ENCODE data around the gene SMIM32. TPM values are rescaled to one million over a fixed set of nuclear protein-coding genes. Genes with fewer than 3 reads are reported as not detected.

SMIM32 gene
- total and polyA plus RNA-seq, 2 donors (not counting 1 experiment from before 2014, with no cell fraction given) = not detected

- Histone ChIP-seq H3K4me3 (replicated peaks in 1 of 4; ENCODE audit: control extremely low read depth in 1 of 4, insufficient read depth in 1 of 4, low read depth in 3 of 4, low read length in 4 of 4) (no peak overlapping the region), H3K36me3 (ENCODE audit: control insufficient read depth, insufficient read depth, low read length) (no peaks in the 10 kb centered on the region), H3K27me3 (ENCODE audit: control insufficient read depth, insufficient read depth, low read length) (no peaks in the 10 kb centered on the region), H3K9me3 (ENCODE audit: control insufficient read depth, insufficient read depth, low read depth, low read length) (no peaks in the 10 kb centered on the region), H2AFZ (ENCODE audit: low read length) (no peak overlapping the region), H3K9ac (ENCODE audit: insufficient read depth, low read length) (no peak overlapping the region), H3K4me2 (ENCODE audit: extremely low read depth, insufficient read depth, low read length) (no peak overlapping the region), H3K4me1 (ENCODE audit: control insufficient read depth, extremely low read depth, insufficient read depth, low read length) (no peaks in the 10 kb centered on the region), H3K79me2 (ENCODE audit: control insufficient read depth, insufficient read depth, low read length) (peaks cover 97% of the 10 kb centered on the region), H3K27ac (ENCODE audit: insufficient read depth, low read length) (no peak overlapping the region), H4K20me1 (ENCODE audit: control insufficient read depth, extremely low read depth, insufficient read depth, low read length) (peaks cover 1% of the 10 kb centered on the region)
- no peak for DNase-seq (ENCODE audit: low read depth in 2 of 2)
- no peak for TF ChIP-seq EZH2 (IDR thresholded peaks at IDR 0.05; ENCODE audit: low read length, missing control alignments)
- TF ChIP-seq, protein P1, sequence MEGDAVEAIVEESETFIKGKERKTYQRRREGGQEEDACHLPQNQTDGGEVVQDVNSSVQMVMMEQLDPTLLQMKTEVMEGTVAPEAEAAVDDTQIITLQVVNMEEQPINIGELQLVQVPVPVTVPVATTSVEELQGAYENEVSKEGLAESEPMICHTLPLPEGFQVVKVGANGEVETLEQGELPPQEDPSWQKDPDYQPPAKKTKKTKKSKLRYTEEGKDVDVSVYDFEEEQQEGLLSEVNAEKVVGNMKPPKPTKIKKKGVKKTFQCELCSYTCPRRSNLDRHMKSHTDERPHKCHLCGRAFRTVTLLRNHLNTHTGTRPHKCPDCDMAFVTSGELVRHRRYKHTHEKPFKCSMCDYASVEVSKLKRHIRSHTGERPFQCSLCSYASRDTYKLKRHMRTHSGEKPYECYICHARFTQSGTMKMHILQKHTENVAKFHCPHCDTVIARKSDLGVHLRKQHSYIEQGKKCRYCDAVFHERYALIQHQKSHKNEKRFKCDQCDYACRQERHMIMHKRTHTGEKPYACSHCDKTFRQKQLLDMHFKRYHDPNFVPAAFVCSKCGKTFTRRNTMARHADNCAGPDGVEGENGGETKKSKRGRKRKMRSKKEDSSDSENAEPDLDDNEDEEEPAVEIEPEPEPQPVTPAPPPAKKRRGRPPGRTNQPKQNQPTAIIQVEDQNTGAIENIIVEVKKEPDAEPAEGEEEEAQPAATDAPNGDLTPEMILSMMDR (conservative IDR thresholded peaks at IDR 0.05 in 1 of 2, IDR thresholded peaks at IDR 0.05 in 1 of 2; ENCODE audit: low read depth in 1 of 2, low read length in 2 of 2) = no peak
These were observed 51.4 kb downstream of the SMIM32 start for GRCh38 chr5:136141561-136141960.

Other genes with a start within 250 kb of the SMIM32 start
- gene LECT2, start 238.2 kb downstream of the SMIM32 start, total RNA-seq = not detected in 2 replicates
- gene LECT2, start 238.2 kb downstream of the SMIM32 start, polyA plus RNA-seq = not detected in 2 replicates
- 270 and 398 TPM in 2 replicates for gene TGFBI, start 164.2 kb downstream of the SMIM32 start, total RNA-seq
- gene TGFBI, start 164.2 kb downstream of the SMIM32 start, polyA plus RNA-seq = 525 and 889 TPM in 2 replicates
- gene SMAD5, start 60.3 kb downstream of the SMIM32 start, total RNA-seq = 43.4 and 44.3 TPM in 2 replicates
- 89.4 and 128 TPM in 2 replicates for gene SMAD5, start 60.3 kb downstream of the SMIM32 start, polyA plus RNA-seq
- gene TRPC7, start 172.4 kb upstream of the SMIM32 start, total RNA-seq = not detected in 2 replicates
- gene TRPC7, start 172.4 kb upstream of the SMIM32 start, polyA plus RNA-seq = not detected in 2 replicates

Measured in fibroblast of lung (primary cell).